OCI-LY7 (cell line): ENCODE measurements around the gene PPARG. TPM values are rescaled to one million over a fixed set of nuclear protein-coding genes. Genes with fewer than 3 reads are reported as not detected.

ENCODE experiments used
- BruUV-seq: library from RNA; stranded (reverse); fragments of 400-500 nt; replicated peaks from 2 replicates; lab custom pipeline; 2021; lab: Mats Ljungman, UMichigan
- CTCF ChIA-PET: fragments of 300-600 bp; sonication (Branson Sonifier 250); formaldehyde crosslinking; loops from one replicate; lab custom pipeline; 2022; ENCODE audit warnings: antibody characterized with exemption; ENCODE audit not compliant: unreplicated experiment; lab: Charles Lee
- POLR2A ChIA-PET: fragments of 300-600 bp; sonication (Branson Sonifier 250); formaldehyde crosslinking; loops from one replicate; lab custom pipeline; 2022; ENCODE audit warnings: antibody characterized with exemption; lab: Charles Lee
- DNase-seq: peaks from one replicate; pipeline ENCODE4 v3.0.0-alpha.2; 2015; ENCODE audit warnings: low spot score
- H2AFZ ChIP-seq: fragments of 200-600 bp; sonication (generic), shearing (Covaris generic); 2 replicates; pipeline ENCODE4 v1.6.1; 2014; ENCODE audit warnings: mild to moderate bottlenecking, antibody characterized with exemption, low read length, moderate library complexity
- H3K27ac ChIP-seq: fragments of 200-600 bp; sonication (generic); 2 replicates; pipeline ENCODE4 v1.5.1; 2014; ENCODE audit warnings: mixed run types, low read depth, mild to moderate bottlenecking, moderate library complexity, low read length, inconsistent platforms; ENCODE audit not compliant: poor library complexity, severe bottlenecking
- H3K36me3 ChIP-seq: fragments of 200-600 bp; sonication (generic); 2 replicates; pipeline ENCODE4 v1.6.1; 2014; ENCODE audit warnings: mild to moderate bottlenecking, antibody characterized with exemption, low read length, moderate library complexity, mixed read lengths; ENCODE audit not compliant: insufficient read depth
- H3K4me1 ChIP-seq: fragments of 200-600 bp; sonication (generic); 2 replicates; pipeline ENCODE4 v1.5.1; 2014; ENCODE audit warnings: mild to moderate bottlenecking, low read length; ENCODE audit not compliant: insufficient read depth, poor library complexity, severe bottlenecking
- H3K4me2 ChIP-seq: fragments of 200-600 bp; sonication (generic); 2 replicates; pipeline ENCODE4 v1.6.1; 2014; ENCODE audit warnings: mild to moderate bottlenecking, low read length
- H3K4me3 ChIP-seq: fragments of 200-600 bp; sonication (generic); 2 replicates; pipeline ENCODE4 v1.5.1; 2014; ENCODE audit warnings: mild to moderate bottlenecking, low read depth, low read length; ENCODE audit not compliant: poor library complexity, severe bottlenecking
- H3K79me2 ChIP-seq: fragments of 200-600 bp; sonication (generic); 2 replicates; pipeline ENCODE4 v1.6.1; 2016; ENCODE audit warnings: low read depth, mild to moderate bottlenecking, low read length, moderate library complexity, mixed read lengths; ENCODE audit not compliant: insufficient read depth
- H3K9me2 ChIP-seq: fragments of 200-600 bp; sonication (generic); 2 replicates; pipeline ENCODE4 v1.6.1; 2016; ENCODE audit warnings: mild to moderate bottlenecking, low read length, mixed read lengths; ENCODE audit not compliant: insufficient read depth
- H3K9me3 ChIP-seq: fragments of 200-600 bp; sonication (generic); 2 replicates; pipeline ENCODE4 v1.6.1; 2014; ENCODE audit warnings: mild to moderate bottlenecking, mixed run types, low read length, mixed read lengths
- H4K20me1 ChIP-seq: fragments of 200-600 bp; sonication (generic); 2 replicates; pipeline ENCODE4 v1.6.1; 2014; ENCODE audit warnings: mild to moderate bottlenecking, antibody characterized with exemption, low read length, moderate library complexity, mixed read lengths; ENCODE audit not compliant: insufficient read depth
- EZH2phosphoT487 ChIP-seq: fragments of 200-600 bp; sonication (generic); IDR thresholded peaks from 2 replicates; pipeline ENCODE4 v1.6.1; 2018; ENCODE audit warnings: low read depth, borderline replicate concordance, mild to moderate bottlenecking, mixed run types, antibody characterized with exemption, low read length, moderate library complexity, mixed read lengths
- intact Hi-C: fragments of 100-400 bp; cut with micrococcal nuclease; formaldehyde crosslinking; loops from one replicate; pipeline ENCODE4 v1.10.0; 2022; ENCODE audit not compliant: unreplicated experiment
- total RNA-seq, 2 experiments: library from RNA; depleted of rRNA in 1 of 2; stranded (reverse); fragments of >200 nt in 1 of 2; shearing (Covaris generic) in 1 of 2; gene quantifications; 2 replicates each; pipeline ENCODE4 v1.2.3, GENCODE V29; 2014 to 2022
- TF ChIP-seq, protein P1 (sequence below): fragments of 200-600 bp; sonication (generic); conservative IDR thresholded peaks from 2 replicates; pipeline ENCODE4 v1.5.1; 2014; ENCODE audit warnings: mild to moderate bottlenecking, antibody characterized with exemption, low read length, moderate library complexity, mixed read lengths

The PPARG gene
- total RNA-seq, 2 experiments from 2014 or later: not detected

GRCh38 chr3:12301513-12301912 is 12.6 kb downstream of the PPARG start:
- no peak for DNase-seq
- Histone ChIP-seq H2AFZ (no peak overlapping the region), H3K36me3 (no peaks in the 10 kb centered on the region), H3K79me2 (no peaks in the 10 kb centered on the region), H3K4me2 (no peak overlapping the region), H3K9me2 (no peaks in the 10 kb centered on the region), H3K27ac (no peak overlapping the region), H3K4me1 (no peaks in the 10 kb centered on the region), H3K9me3 (no peaks in the 10 kb centered on the region), H4K20me1 (no peaks in the 10 kb centered on the region), H3K4me3 (no peak overlapping the region)
- intact Hi-C loops: no loop called here
- ChIA-PET POLR2A (no interaction called here), CTCF (no interaction called here)
- BruUV-seq: no TSS peak
- no peak for TF ChIP-seq EZH2phosphoT487
- TF ChIP-seq, protein P1, sequence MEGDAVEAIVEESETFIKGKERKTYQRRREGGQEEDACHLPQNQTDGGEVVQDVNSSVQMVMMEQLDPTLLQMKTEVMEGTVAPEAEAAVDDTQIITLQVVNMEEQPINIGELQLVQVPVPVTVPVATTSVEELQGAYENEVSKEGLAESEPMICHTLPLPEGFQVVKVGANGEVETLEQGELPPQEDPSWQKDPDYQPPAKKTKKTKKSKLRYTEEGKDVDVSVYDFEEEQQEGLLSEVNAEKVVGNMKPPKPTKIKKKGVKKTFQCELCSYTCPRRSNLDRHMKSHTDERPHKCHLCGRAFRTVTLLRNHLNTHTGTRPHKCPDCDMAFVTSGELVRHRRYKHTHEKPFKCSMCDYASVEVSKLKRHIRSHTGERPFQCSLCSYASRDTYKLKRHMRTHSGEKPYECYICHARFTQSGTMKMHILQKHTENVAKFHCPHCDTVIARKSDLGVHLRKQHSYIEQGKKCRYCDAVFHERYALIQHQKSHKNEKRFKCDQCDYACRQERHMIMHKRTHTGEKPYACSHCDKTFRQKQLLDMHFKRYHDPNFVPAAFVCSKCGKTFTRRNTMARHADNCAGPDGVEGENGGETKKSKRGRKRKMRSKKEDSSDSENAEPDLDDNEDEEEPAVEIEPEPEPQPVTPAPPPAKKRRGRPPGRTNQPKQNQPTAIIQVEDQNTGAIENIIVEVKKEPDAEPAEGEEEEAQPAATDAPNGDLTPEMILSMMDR: no peak

DNA sequence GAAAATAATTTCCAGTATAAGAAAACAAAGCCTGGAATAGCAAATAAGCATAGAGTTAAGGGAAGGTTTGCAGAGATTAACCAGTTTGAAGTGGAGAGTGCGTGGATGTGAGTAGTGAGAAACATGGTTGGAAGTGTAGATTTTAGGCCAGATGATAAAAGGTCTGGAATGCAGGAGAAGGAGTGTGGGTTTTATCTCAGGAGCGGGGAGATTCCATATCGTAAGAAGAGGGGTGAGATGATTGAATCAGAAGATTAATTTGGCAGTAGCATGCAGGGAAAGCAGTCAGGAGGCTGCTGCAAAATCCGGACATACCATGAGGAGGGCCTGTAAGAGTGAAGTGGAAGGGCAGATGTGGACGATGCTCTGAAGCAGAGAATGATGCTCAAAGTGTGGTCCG is 13.7 kb downstream of the PPARG start:
- no peak overlapping the region for H3K4me2 ChIP-seq
- DNase-seq: no peak
- intact Hi-C loops: no loop called here
- H3K4me1 ChIP-seq: no peaks in the 10 kb centered on the region
- no peaks in the 10 kb centered on the region for H3K9me2 ChIP-seq
- H3K27ac ChIP-seq: no peak overlapping the region
- no peak overlapping the region for H3K4me3 ChIP-seq
- H3K9me3 ChIP-seq: no peaks in the 10 kb centered on the region
- TF ChIP-seq, protein P1: no peak
- TF ChIP-seq EZH2phosphoT487: no peak
- H4K20me1 ChIP-seq: no peaks in the 10 kb centered on the region
- no peaks in the 10 kb centered on the region for H3K36me3 ChIP-seq
- POLR2A ChIA-PET: no interaction called here
- CTCF ChIA-PET: no interaction called here
- no TSS peak for BruUV-seq
- no peak overlapping the region for H2AFZ ChIP-seq
- no peaks in the 10 kb centered on the region for H3K79me2 ChIP-seq

DNA sequence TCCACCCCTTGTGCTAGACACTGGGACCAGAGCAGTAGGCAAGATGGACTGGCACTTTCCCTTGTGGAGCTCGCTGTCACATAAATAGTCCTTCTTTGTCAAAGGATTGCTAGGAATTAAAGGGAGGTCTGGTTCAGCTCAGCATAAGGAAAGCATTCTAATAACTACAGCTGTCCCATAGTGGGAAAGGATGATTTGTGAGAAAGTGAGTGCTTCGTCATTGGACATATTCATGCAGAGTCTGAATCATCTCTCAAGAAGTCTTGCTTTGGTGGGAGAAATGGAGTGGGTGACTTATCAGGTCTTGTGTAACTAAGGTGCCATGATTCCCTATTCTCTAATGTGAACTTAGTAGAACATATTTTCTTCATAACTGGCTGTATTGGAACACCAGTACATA is 14.7 kb downstream of the PPARG start:
- ChIA-PET POLR2A (no interaction called here), CTCF (no interaction called here)
- TF ChIP-seq EZH2phosphoT487: no peak
- Histone ChIP-seq H2AFZ (no peak overlapping the region), H3K4me1 (no peaks in the 10 kb centered on the region), H3K9me2 (no peaks in the 10 kb centered on the region), H3K4me3 (no peak overlapping the region), H3K36me3 (no peaks in the 10 kb centered on the region), H3K4me2 (no peak overlapping the region), H3K9me3 (no peaks in the 10 kb centered on the region), H3K27ac (no peak overlapping the region), H4K20me1 (no peaks in the 10 kb centered on the region), H3K79me2 (no peaks in the 10 kb centered on the region)
- DNase-seq: no peak
- BruUV-seq: no TSS peak
- intact Hi-C loops: no loop called here
